ENCODE results near the gene CHD1. TPM values are rescaled to one million over a fixed set of nuclear protein-coding genes. Genes with fewer than 3 reads are reported as not detected.

CHD1 gene
- total and polyA plus RNA-seq, 9 of the 15 experiments (the other 6 are each of a cell fraction or from before 2014, with no cell fraction given), result 27.3 to 133 (median 58.7) TPM

DNA sequence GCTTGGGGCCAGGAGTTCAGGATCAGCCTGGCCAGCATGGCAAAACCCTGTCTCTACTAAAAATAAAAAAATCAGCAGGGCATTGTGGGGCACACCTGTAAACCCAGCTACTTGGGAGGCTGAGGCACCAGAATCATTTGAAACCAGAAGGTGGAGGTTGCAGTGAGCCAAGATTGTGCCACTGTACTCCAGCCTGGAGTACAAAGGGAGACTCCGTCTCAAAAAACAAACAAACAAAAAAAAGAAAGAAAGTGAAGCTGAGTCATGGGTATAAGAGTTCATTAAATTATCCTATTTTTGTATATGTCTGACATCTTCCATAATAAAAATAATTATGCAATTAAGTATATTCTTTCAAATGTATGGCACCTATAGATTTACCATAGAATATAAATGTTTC is 37.2 kb downstream of the CHD1 start:
- Histone ChIP-seq H2AFZ (ENCODE audit: low read depth, low read length) (no peak overlapping the region), H3K27me3 (ENCODE audit: control insufficient read depth in 2 of 2, insufficient read depth in 2 of 2, low read length in 2 of 2) (no peaks in the 10 kb centered on the region), H3K4me2 (ENCODE audit: insufficient read depth, low read length) (no peak overlapping the region), H3K4me1 (replicated peaks in 1 of 2; ENCODE audit: control insufficient read depth in 2 of 2, insufficient read depth in 2 of 2, low read length in 2 of 2) (no peaks in the 10 kb centered on the region), H3K4me3 (no peak overlapping the region), H3K9ac (ENCODE audit: insufficient read depth in 1 of 2, low read depth in 2 of 2, low read length in 2 of 2) (no peak overlapping the region), H3K27ac (ENCODE audit: extremely low read depth, low read depth, low read length) (no peak overlapping the region), H3K36me3 (ENCODE audit: control insufficient read depth, insufficient read depth, low read length) (peaks cover 98% of the 10 kb centered on the region), H4K20me1 (replicated peaks; ENCODE audit: control insufficient read depth, insufficient read depth, low read length) (no peaks in the 10 kb centered on the region), H3K9me3 (replicated peaks; ENCODE audit: control insufficient read depth, insufficient read depth, low read depth, low read length) (no peaks in the 10 kb centered on the region), H3K79me2 (ENCODE audit: control insufficient read depth, insufficient read depth, low read length) (peaks cover 7% of the 10 kb centered on the region; the same call in 1 of the 3 replicates), H3K9me1 (ENCODE audit: control insufficient read depth, insufficient read depth, low read length) (no peaks in the 10 kb centered on the region)
- DNase-seq (ENCODE audit: extremely low read depth in 1 of 4, low spot score in 3 of 4) (no peak), ATAC-seq (no peak), FAIRE-seq (no peak)
- intact Hi-C loops (cut with micrococcal nuclease) (no loop called here), in situ Hi-C loops (cut with MboI) (no loop called here)
- BruUV-seq (replicated peaks), result no TSS peak
- ChIA-PET CTCF (ENCODE audit: low intra/inter-chr PET ratio) (no interaction called here), POLR2A (interaction anchor here (0.6 kb wide), 1 partner anchor 21 kb away, joined by 3 read pairs; no protein-coding TSS in a partner anchor)
- WGBS (ENCODE audit: insufficient coverage, low coverage, missing lambda C conversion rate), result 100% methylated on average over 1 of the region's 1 CpG
- TF ChIP-seq, protein P1, sequence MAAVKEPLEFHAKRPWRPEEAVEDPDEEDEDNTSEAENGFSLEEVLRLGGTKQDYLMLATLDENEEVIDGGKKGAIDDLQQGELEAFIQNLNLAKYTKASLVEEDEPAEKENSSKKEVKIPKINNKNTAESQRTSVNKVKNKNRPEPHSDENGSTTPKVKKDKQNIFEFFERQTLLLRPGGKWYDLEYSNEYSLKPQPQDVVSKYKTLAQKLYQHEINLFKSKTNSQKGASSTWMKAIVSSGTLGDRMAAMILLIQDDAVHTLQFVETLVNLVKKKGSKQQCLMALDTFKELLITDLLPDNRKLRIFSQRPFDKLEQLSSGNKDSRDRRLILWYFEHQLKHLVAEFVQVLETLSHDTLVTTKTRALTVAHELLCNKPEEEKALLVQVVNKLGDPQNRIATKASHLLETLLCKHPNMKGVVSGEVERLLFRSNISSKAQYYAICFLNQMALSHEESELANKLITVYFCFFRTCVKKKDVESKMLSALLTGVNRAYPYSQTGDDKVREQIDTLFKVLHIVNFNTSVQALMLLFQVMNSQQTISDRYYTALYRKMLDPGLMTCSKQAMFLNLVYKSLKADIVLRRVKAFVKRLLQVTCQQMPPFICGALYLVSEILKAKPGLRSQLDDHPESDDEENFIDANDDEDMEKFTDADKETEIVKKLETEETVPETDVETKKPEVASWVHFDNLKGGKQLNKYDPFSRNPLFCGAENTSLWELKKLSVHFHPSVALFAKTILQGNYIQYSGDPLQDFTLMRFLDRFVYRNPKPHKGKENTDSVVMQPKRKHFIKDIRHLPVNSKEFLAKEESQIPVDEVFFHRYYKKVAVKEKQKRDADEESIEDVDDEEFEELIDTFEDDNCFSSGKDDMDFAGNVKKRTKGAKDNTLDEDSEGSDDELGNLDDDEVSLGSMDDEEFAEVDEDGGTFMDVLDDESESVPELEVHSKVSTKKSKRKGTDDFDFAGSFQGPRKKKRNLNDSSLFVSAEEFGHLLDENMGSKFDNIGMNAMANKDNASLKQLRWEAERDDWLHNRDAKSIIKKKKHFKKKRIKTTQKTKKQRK (IDR thresholded peaks at IDR 0.05; ENCODE audit: borderline replicate concordance, low read depth, low read length), result no peak
- TF ChIP-seq MCM2 (IDR thresholded peaks at IDR 0.05; ENCODE audit: low read depth) (no peak), KDM2B (CRISPR knock-in tag; IDR thresholded peaks at IDR 0.05) (no peak), ARHGAP35 (IDR thresholded peaks at IDR 0.05; ENCODE audit: partially characterized antibody) (no peak)
- TF ChIP-seq, protein P2, sequence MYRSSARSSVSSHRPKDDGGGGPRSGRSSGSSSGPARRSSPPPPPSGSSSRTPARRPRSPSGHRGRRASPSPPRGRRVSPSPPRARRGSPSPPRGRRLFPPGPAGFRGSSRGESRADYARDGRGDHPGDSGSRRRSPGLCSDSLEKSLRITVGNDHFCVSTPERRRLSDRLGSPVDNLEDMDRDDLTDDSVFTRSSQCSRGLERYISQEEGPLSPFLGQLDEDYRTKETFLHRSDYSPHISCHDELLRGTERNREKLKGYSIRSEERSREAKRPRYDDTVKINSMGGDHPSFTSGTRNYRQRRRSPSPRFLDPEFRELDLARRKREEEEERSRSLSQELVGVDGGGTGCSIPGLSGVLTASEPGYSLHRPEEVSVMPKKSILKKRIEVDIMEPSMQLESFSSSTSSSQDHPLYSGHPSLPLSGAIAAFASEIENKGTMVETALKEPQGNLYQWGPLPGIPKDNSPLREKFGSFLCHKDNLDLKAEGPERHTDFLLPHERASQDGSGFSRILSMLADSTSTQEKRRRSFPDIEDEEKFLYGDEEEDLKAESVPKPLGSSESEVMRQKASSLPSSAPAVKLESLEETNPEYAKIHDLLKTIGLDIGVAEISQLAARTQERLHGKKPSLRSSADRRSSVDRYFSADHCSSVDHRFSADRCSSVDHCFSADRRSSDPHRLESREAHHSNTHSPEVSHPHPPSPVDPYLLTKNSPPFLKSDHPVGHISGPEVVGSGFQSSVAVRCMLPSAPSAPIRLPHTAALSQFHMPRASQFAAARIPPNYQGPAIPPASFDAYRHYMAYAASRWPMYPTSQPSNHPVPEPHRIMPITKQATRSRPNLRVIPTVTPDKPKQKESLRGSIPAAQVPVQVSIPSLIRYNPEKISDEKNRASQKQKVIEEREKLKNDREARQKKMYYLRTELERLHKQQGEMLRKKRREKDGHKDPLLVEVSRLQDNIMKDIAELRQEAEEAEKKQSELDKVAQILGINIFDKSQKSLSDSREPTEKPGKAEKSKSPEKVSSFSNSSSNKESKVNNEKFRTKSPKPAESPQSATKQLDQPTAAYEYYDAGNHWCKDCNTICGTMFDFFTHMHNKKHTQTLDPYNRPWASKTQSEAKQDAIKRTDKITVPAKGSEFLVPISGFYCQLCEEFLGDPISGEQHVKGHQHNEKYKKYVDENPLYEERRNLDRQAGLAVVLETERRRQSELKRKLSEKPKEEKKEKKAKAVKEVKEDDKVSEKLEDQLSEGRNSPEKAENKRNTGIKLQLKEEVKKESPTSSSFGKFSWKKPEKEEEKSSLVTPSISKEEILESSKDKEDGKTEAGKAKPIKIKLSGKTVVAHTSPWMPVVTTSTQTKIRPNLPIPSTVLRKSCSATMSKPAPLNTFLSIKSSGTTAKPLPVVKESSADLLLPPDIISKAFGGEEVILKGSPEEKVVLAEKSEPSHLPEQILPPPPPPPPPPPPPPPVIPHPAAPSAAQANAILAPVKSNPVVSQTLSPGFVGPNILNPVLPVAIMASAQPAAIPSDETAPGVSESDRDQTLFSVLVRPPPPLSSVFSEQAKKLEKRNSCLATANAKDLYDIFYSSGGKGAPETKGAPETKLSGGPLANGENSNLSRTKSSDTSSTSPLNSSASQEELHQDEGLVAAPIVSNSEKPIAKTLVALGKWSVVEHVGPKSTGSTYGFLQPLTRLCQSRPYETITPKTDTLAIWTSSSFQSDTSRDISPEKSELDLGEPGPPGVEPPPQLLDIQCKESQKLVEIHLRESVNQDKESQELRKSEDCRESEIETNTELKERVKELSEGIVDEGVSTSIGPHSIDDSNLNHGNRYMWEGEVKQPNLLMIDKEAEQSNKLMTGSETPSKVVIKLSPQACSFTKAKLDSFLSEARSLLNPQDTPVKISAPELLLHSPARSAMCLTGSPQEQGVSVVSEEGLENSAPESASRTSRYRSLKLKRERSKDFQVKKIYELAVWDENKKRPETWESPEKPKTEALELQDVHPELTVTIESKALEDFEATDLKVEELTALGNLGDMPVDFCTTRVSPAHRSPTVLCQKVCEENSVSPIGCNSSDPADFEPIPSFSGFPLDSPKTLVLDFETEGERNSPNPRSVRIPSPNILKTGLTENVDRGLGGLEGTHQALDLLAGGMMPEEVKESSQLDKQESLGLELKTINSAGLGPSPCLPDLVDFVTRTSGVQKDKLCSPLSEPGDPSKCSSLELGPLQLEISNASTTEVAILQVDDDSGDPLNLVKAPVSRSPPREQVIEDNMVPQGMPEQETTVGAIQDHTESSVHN (IDR thresholded peaks at IDR 0.05; ENCODE audit: borderline replicate concordance in 1 of 2, low read depth in 1 of 2), result no peak
